MM.1S (cell line): Measurements from ENCODE around the gene APBA1.

Source experiments
- EZH2 ChIP-seq: fragments of 300-600 bp; sonication (generic); optimal IDR thresholded peaks from 2 replicates; pipeline ENCODE3; 2017; ENCODE audit warnings: low read depth, mild to moderate bottlenecking, antibody characterized with exemption, low read length, mixed read lengths
- TF ChIP-seq, protein P1 (sequence below): fragments of 300-600 bp; sonication (generic); IDR thresholded peaks from 2 replicates; pipeline ENCODE4 v1.5.1; 2016; ENCODE audit warnings: antibody characterized with exemption, low read length, mixed read lengths

DNA sequence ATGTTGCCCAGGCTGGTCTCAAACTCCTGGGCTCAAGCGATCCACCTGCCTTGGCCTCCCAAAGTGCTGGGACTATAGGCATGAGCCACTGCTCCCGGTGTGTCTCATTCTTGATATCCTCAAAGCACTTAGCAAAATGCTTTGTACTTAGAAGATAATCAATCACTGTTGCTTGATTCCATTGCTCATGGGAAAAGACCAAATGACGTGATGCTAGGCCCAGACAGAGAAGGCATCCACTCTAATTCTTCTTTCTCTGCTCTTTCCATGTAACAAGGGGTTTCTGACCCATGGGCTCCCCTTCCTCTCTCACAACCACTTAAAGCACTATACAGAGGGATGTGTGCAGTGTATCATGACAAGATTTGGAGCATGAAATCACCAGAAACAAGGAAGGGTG lies 83.0 kb downstream of the APBA1 start:
- no peak for TF ChIP-seq EZH2
- TF ChIP-seq, protein P1, sequence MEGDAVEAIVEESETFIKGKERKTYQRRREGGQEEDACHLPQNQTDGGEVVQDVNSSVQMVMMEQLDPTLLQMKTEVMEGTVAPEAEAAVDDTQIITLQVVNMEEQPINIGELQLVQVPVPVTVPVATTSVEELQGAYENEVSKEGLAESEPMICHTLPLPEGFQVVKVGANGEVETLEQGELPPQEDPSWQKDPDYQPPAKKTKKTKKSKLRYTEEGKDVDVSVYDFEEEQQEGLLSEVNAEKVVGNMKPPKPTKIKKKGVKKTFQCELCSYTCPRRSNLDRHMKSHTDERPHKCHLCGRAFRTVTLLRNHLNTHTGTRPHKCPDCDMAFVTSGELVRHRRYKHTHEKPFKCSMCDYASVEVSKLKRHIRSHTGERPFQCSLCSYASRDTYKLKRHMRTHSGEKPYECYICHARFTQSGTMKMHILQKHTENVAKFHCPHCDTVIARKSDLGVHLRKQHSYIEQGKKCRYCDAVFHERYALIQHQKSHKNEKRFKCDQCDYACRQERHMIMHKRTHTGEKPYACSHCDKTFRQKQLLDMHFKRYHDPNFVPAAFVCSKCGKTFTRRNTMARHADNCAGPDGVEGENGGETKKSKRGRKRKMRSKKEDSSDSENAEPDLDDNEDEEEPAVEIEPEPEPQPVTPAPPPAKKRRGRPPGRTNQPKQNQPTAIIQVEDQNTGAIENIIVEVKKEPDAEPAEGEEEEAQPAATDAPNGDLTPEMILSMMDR: no peak
